ENCODE results near the gene NFATC4. TPM values are rescaled to one million over a fixed set of nuclear protein-coding genes. Genes with fewer than 3 reads are reported as not detected.
A peak's percentile ranks its signal among the peaks of the same experiment; 100 is the strongest.
"Not testable (repeated sequence)": the region's sequence is repeated elsewhere in the genome, so short reads cannot be mapped to it uniquely, and the experiment has no call there.

The NFATC4 gene
- 1 to 10 TPM in 1 of 2 experiments, not detected in 1; 1.3 TPM for total RNA-seq

DNA sequence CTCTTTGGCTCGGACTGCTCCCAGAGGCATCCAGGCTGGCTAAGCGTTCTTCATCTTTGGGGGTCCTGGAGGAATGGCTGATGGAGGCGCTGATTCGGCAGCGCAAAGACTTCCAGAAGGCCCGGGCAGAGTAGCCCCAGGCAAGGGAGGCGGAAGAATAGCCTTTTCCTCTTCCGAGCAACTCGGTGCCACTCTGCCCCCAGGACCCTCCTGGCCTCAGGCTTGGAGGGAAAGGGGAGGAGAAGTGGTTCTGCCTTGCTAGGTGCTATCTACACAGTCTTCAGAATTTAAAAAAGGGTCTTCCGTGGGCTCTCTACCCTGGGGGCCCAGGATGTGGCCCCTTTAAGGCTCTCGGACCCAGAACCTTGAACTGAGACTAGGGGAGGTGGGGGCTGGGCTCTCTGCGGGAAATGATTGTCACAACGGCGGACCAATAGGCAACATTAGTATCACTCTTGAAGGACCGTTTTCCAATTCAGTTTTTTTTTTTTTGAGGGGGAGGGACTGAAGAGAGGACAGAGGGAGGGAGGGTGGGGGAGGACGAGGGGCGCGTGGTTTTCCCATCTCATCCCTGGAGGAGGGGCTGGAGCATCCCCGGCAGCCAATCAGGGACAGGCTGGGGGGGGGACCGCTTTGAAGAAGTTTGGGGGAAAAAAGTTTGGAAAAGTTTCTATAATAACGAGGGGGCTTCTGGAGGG, at the start of gene NFATC4:
Gene NFATC4 (plus strand): TSS at position 671 of the 698 bp plus-strand sequence. CDS start 157 bp downstream, outside the sequence.
- Mint-ChIP-seq H3K27ac (no peak within 1 kb of the TSS), H3K4me3 (no peak within 1 kb of the TSS), H3K36me3 (no peaks in the 10 kb centered on the region), H3K9me3 (ENCODE audit: low read depth) (no peaks in the 10 kb centered on the region), H3K4me1 (peaks cover 24% of the 10 kb centered on the region), H3K27me3 (peaks cover 53% of the 10 kb centered on the region)
- CTCF ChIA-PET: no interaction called here
- no peak for DNase-seq
- no peak for ATAC-seq

DNA sequence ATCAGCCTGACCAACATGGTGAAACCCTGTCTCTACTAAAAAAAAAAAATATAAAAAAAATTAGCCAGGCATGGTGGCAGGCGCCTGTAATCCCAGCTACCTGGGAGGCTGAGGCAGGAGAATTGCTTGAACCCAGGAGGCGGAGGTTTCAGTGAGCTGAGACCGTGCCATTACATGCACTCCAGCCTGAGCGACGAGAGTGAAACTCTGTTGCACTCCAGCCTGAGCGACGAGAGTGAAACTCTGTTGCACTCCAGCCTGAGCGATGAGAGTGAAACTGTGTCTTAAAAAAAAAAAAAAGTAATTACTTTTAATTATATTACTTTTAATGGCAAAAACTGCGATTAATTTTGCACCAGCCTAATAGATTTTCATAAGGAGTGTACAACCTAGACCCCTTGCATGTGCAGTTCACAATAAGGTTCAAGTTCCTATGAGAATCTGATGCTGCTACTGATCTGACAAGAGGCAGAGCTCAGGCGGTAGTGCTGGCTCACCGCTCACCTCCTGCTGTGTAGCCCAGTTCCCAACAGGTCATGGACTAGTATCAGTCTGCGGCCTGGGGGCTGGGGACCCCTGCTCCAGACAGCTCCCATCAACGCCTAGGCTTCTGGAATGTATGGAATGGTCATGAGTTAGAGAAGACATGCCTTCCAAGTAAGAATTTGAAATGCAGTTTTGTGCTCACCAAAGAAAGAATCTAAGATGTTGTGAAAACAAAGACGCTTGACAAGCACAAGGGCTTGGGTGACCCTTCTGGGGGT, 46.6 kb upstream of the NFATC4 start:
- H3K9me3 Mint-ChIP-seq (ENCODE audit: low read depth): no peaks in the 10 kb centered on the region
- no peak overlapping the region for H3K4me3 Mint-ChIP-seq
- CTCF ChIA-PET: interaction anchor here (0.9 to 25.2 kb wide), 6 partner anchors 11 to 109 kb away, joined by 3 to 854 read pairs (median 6); partner anchors contain the start of genes CBLN3, CIDEB, KHNYN and LTB4R
- peaks cover 12% of the 10 kb centered on the region for H3K27me3 Mint-ChIP-seq
- H3K27ac Mint-ChIP-seq: no peak overlapping the region
- no peak for ATAC-seq
- H3K4me1 Mint-ChIP-seq: peaks cover 12% of the 10 kb centered on the region
- DNase-seq: no peak
- H3K36me3 Mint-ChIP-seq: peaks cover 4% of the 10 kb centered on the region

DNA sequence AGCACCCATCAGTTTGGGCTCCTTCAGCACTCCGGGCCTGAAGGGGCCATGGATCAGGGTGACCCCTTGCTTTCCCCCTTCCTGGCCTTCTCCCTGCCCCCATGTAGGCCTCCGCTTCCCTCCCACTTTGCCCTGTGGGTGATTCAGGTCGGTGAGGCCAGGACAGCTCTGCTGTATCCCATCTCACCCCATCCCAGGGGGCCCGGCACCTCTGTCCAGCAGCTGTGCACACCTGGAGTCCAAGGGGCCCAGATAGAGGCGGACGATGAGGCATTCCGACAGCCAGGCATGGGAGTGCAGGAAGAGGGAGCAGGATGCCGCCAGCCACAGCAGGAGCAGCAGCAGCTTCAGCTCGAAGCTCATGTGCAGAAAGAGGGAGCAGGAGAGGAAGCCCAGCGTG, 45.3 kb upstream of the NFATC4 start:
- no peak overlapping the region for H3K27ac Mint-ChIP-seq
- H3K36me3 Mint-ChIP-seq: no peaks in the 10 kb centered on the region
- peaks cover 12% of the 10 kb centered on the region for H3K27me3 Mint-ChIP-seq
- peaks cover 10% of the 10 kb centered on the region for H3K4me1 Mint-ChIP-seq
- DNase-seq (no peak), ATAC-seq (no peak)
- CTCF ChIA-PET: interaction anchor here (1.1 to 25.2 kb wide), 5 partner anchors 9 to 107 kb away, joined by 3 to 854 read pairs (median 7); partner anchors contain the start of genes CBLN3, CIDEB, KHNYN and LTB4R
- H3K4me3 Mint-ChIP-seq: no peak overlapping the region
- H3K9me3 Mint-ChIP-seq (ENCODE audit: low read depth): no peaks in the 10 kb centered on the region

DNA sequence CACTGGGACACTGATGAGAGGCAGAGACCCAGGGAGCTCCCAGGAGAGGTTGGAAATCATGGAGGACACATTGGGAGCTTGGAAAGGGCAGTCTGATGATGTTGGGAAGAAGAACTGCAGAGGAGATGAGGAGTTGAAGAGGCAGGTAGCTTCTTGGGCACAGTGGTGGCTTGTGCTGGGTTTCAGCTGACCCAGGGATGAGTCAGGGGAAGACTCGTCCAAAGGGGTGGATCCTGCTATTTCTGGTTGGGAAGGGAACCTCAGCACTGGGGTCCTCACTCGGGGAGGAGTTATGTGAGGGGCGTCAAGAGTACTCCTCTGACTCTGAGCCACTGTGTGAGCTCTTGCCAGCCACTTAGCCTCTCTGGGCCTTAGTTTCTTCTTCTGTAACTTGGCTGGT, 44.6 kb upstream of the NFATC4 start:
- Mint-ChIP-seq H3K36me3 (no peaks in the 10 kb centered on the region), H3K27me3 (peaks cover 12% of the 10 kb centered on the region), H3K4me1 (peaks cover 15% of the 10 kb centered on the region), H3K27ac (no peak overlapping the region), H3K4me3 (no peak overlapping the region), H3K9me3 (ENCODE audit: low read depth) (no peaks in the 10 kb centered on the region)
- CTCF ChIA-PET: interaction anchor here (13.2 to 25.2 kb wide), 2 partner anchors 13 to 107 kb away, joined by 148 to 854 read pairs; partner anchors contain the start of genes CBLN3, CIDEB, KHNYN and LTB4R
- ATAC-seq (no peak), DNase-seq (no peak)

DNA sequence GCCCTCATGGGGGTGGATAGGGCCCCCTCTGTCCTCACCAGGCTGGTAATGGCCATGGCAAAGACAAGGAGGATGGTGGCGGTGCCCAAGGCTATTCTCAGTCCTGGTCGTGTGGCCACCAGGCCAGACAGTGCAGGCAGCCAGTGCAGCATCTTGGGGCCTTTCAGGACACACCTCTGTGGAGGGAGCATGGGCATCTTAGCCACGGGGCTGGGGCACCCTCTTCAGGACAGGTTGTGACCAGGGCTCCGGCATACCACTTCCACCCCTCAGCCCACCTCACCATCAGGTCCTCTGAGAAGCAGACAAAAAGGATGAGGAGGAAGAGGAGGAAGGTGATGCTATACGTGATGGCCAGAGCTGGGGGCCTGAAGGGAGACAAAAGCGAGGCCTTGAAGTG, 44.0 kb upstream of the NFATC4 start:
- H3K27ac Mint-ChIP-seq: no peak overlapping the region
- peaks cover 22% of the 10 kb centered on the region for H3K4me1 Mint-ChIP-seq
- CTCF ChIA-PET: interaction anchor here (1.3 to 25.2 kb wide), 5 partner anchors 10 to 106 kb away, joined by 3 to 854 read pairs (median 9); partner anchors contain the start of genes CBLN3, CIDEB, KHNYN and LTB4R
- ATAC-seq: no peak
- no peak overlapping the region for H3K4me3 Mint-ChIP-seq
- H3K9me3 Mint-ChIP-seq (ENCODE audit: low read depth): no peaks in the 10 kb centered on the region
- H3K36me3 Mint-ChIP-seq: no peaks in the 10 kb centered on the region
- DNase-seq: no peak
- H3K27me3 Mint-ChIP-seq: peaks cover 12% of the 10 kb centered on the region

DNA sequence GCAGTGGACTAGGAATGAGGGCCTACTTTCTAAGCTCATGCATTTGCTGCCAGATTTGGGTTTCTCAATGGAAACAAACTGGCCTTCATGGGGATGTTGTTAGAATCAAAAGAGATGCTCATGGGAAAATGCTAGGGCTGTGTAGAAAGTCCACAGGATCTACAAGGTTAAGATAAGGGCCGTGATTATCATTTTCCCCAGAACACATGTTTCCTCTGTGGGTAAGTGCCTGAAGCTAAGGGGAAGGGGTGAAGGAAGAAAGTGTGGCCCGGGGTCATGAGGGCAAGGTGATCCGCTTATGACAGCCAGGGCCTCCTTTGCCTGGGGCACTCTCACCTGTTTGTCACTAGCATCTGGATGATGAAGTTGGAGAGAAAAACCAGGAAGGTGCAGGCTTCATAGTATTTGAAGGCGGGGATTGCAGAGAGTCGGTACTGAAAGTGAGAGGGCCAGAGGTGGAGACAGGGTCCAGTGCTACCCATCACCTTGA, 42.9 kb upstream of the NFATC4 start:
- no peaks in the 10 kb centered on the region for H3K9me3 Mint-ChIP-seq (ENCODE audit: low read depth)
- CTCF ChIA-PET: interaction anchor here (1.0 to 25.2 kb wide), 6 partner anchors 9 to 105 kb away, joined by 3 to 854 read pairs (median 6); partner anchors contain the start of genes CBLN3, CIDEB, KHNYN and LTB4R
- DNase-seq: no peak
- no peak for ATAC-seq
- H3K4me1 Mint-ChIP-seq: peaks cover 33% of the 10 kb centered on the region
- no peak overlapping the region for H3K27ac Mint-ChIP-seq
- no peak overlapping the region for H3K4me3 Mint-ChIP-seq
- peaks cover 4% of the 10 kb centered on the region for H3K27me3 Mint-ChIP-seq
- no peaks in the 10 kb centered on the region for H3K36me3 Mint-ChIP-seq

DNA sequence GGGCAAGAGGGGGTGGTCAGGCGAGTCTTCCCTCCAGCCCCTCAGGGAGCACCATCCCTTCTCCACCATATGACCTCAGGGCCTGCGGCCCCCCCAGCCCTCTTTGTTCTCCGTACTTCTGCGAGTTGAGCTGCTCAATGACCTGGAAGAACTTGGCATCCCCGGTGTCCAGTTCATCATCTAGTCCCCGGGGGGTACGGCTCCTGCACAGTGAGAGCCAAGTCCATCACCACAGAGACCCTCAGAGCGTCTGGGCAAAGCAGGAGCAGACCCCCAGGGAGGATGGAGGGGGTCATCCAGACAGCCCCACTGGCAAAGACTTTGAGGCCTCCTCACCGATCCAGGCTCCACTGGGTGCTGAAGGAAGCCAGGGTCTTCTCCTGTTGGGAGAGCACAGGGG, 42.0 kb upstream of the NFATC4 start:
- H3K27ac Mint-ChIP-seq: no peak overlapping the region
- no peaks in the 10 kb centered on the region for H3K9me3 Mint-ChIP-seq (ENCODE audit: low read depth)
- peaks cover 7% of the 10 kb centered on the region for H3K27me3 Mint-ChIP-seq
- CTCF ChIA-PET: interaction anchor here (1.0 to 25.2 kb wide), 3 partner anchors 16 to 104 kb away, joined by 3 to 854 read pairs (median 148); partner anchors contain the start of genes CBLN3, CIDEB, KHNYN and LTB4R
- no peak overlapping the region for H3K4me3 Mint-ChIP-seq
- ATAC-seq: no peak
- no peaks in the 10 kb centered on the region for H3K36me3 Mint-ChIP-seq
- DNase-seq: no peak
- peaks cover 37% of the 10 kb centered on the region for H3K4me1 Mint-ChIP-seq

DNA sequence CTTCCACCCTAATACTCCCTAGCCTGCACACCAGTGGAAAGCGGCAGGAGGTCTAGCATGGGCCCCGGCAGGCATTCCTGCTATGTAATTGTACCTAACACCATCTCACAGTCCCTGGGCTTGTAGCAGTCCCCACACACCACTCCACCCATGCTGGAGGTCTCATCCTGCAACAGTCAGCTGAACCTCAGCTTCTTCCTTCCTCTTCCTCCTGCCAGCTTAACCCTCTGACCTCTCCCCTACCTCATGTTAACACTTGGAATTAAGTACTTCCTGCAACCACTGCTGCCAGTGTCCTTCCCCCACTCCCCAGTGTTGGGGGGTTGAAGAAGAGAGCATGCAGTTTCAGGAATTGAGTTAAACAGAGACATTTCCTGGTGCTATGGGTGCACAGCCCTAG, 40.7 kb upstream of the NFATC4 start:
- Mint-ChIP-seq H3K4me1 (peaks cover 50% of the 10 kb centered on the region), H3K36me3 (no peaks in the 10 kb centered on the region), H3K27me3 (peaks cover 15% of the 10 kb centered on the region), H3K27ac (peak overlapping the region; percentile 77), H3K4me3 (no peak overlapping the region), H3K9me3 (ENCODE audit: low read depth) (no peaks in the 10 kb centered on the region)
- DNase-seq (no peak), ATAC-seq (no peak)
- CTCF ChIA-PET: interaction anchor here (1.1 to 25.2 kb wide), 5 partner anchors 11 to 103 kb away, joined by 6 to 854 read pairs (median 112); partner anchors contain the start of genes CBLN3, CIDEB, KHNYN and LTB4R

DNA sequence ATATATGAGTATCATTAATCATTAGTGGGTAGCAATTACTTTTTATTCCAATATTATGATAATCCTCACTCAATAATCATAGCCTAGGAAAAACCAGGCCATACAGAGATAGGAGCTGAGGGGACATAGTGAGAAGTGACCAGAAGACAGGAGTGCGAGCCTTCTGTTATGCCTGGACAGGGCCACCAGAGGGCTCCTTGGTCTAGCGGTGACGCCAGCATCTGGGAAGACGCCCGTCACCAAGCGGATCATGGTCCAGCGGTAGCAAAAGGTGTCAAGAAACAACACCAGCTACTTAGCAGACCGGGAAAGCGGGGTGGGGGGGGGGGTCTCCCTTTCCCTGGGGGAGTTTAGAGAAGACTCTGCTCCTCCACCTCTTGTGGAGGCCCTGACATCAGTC, 40.1 kb upstream of the NFATC4 start:
- peaks cover 19% of the 10 kb centered on the region for H3K27me3 Mint-ChIP-seq
- H3K27ac Mint-ChIP-seq; H3K36me3 Mint-ChIP-seq; H3K4me3 Mint-ChIP-seq; ATAC-seq; H3K9me3 Mint-ChIP-seq (ENCODE audit: low read depth): not testable (repeated sequence)
- CTCF ChIA-PET: interaction anchor here (1.2 to 25.2 kb wide), 5 partner anchors 18 to 102 kb away, joined by 3 to 854 read pairs (median 112); partner anchors contain the start of genes CBLN3, CIDEB, DHRS1 and KHNYN
- peak; percentile 57 for DNase-seq
- peaks cover 54% of the 10 kb centered on the region for H3K4me1 Mint-ChIP-seq

DNA sequence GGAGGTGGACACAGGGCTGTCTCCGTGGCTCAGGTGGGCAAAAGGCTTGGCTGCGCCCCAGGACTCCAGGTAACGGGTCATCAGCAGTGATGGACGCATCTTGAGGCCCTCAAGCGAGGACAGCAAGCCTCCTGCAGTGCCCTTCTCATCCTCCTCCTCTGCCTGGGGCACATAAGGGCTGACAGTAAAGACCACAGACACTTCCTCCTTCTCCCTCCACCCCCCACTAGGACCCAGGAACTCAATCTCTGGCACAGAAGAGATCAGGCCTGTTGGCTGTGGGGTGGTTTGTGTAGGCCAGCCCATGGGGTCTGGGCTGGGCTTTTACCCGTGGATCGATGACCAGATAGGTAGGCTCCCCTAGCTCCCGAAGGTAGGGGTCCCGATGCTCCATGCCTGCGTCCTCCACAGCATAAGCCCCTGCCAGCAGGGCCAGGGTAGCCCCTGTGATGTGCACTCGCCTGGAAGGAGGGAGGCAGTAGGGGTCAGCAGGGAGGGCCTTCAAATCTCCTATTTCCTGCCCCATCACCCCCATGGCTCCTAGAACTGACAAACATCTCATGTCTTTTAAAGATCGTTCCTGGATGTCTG, 38.8 kb upstream of the NFATC4 start:
- no peak for ATAC-seq
- DNase-seq: no peak
- Mint-ChIP-seq H3K27ac (peak overlapping the region; percentile 65), H3K27me3 (peaks cover 28% of the 10 kb centered on the region), H3K36me3 (no peaks in the 10 kb centered on the region), H3K4me3 (no peak overlapping the region), H3K4me1 (peaks cover 63% of the 10 kb centered on the region), H3K9me3 (ENCODE audit: low read depth) (no peaks in the 10 kb centered on the region)
- CTCF ChIA-PET: interaction anchor here (0.8 to 25.2 kb wide), 8 partner anchors 10 to 215 kb away, joined by 3 to 854 read pairs (median 4); partner anchors contain the start of genes CBLN3, CIDEB, DHRS1 and KHNYN

DNA sequence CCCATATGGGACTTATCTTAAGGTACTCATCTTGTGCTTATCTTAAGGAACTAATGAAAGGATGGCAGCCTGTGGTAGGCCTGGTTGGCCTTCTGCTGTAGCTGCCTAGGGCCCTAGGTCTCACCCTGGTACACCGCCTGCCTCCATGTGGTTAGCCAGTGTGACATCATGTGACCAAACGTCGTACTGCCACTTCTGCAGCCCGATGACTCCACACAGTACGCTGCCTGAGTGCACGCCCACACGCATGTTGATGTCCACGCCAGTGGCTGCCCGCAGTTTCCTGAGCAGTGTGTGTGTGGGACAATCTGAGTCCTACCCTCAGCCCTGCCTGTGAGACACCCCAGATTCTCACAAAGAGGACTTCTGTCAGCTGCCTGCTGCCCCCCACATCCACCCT, 38.2 kb upstream of the NFATC4 start:
- Mint-ChIP-seq H3K4me3 (peak overlapping the region; percentile 9), H3K36me3 (no peaks in the 10 kb centered on the region), H3K27ac (peak overlapping the region; percentile 65), H3K27me3 (peaks cover 32% of the 10 kb centered on the region), H3K4me1 (peaks cover 67% of the 10 kb centered on the region), H3K9me3 (ENCODE audit: low read depth) (no peaks in the 10 kb centered on the region)
- ATAC-seq (peak; percentile 71), DNase-seq (peak; percentile 94)
- CTCF ChIA-PET: interaction anchor here (0.8 to 25.2 kb wide), 7 partner anchors 9 to 216 kb away, joined by 3 to 854 read pairs (median 5); partner anchors contain the start of genes CBLN3, CIDEB, KHNYN and LTB4R

DNA sequence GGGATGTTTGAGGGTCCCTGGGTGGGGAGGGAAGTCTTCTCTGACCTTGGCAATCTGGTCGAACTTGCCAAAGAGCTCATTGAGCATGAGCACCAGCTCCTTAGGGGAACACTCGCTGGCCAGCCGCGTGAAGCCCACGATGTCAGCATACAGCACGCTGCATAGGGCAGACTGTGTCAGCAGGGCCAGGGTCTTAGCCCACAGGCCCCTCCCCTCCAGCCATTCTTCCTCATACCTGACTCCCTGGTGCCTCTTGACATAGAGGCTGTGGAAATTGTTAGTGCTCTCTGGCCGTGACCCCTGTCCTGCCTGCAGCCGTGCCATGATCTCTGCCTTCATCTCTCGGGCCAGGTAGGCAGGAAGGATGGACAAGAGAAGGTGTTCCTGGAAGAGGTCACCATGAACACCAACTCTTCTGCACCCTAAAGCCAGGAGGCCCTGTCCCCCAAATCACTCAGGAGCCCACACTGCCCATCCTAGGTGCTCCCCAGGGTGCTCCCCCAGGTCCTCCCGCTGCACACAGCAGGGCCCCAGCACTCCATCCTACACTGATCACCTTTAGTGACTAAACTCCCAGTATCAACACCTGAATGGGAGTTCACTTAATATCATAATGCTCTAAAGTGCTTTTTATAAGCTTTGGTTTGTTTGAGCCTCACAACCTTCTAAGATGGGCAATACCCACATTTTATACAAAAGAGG, 36.9 kb upstream of the NFATC4 start:
- no peak for ATAC-seq
- Mint-ChIP-seq H3K27ac (no peak overlapping the region), H3K36me3 (peaks cover 8% of the 10 kb centered on the region), H3K4me1 (peaks cover 72% of the 10 kb centered on the region), H3K27me3 (peaks cover 38% of the 10 kb centered on the region), H3K4me3 (no peak overlapping the region), H3K9me3 (ENCODE audit: low read depth) (no peaks in the 10 kb centered on the region)
- CTCF ChIA-PET: interaction anchor here (1.0 to 25.2 kb wide), 10 partner anchors 9 to 110 kb away, joined by 3 to 854 read pairs (median 12); partner anchors contain the start of genes CBLN3, CIDEB, KHNYN and LTB4R
- no peak for DNase-seq
